ENCODE results near the gene BCL2L12. TPM values are rescaled to one million over a fixed set of nuclear protein-coding genes. Genes with fewer than 3 reads are reported as not detected.
A peak's percentile ranks its signal among the peaks of the same experiment; 100 is the strongest.

The BCL2L12 gene
- total and polyA plus RNA-seq, 10 donors = 7.8 to 36.7 (median 21.7) TPM

- H3K27ac ChIP-seq = peak overlapping the region in 5 of 8 donors; percentile 73 to 83 (median 81)
- H3K4me1 ChIP-seq = peaks cover 20 to 81% (median 46%) of the 10 kb centered on the region in 6 donors
- TF ChIP-seq POLR2A (IDR thresholded peaks at IDR 0.05) = no peak
- TF ChIP-seq, protein P1, sequence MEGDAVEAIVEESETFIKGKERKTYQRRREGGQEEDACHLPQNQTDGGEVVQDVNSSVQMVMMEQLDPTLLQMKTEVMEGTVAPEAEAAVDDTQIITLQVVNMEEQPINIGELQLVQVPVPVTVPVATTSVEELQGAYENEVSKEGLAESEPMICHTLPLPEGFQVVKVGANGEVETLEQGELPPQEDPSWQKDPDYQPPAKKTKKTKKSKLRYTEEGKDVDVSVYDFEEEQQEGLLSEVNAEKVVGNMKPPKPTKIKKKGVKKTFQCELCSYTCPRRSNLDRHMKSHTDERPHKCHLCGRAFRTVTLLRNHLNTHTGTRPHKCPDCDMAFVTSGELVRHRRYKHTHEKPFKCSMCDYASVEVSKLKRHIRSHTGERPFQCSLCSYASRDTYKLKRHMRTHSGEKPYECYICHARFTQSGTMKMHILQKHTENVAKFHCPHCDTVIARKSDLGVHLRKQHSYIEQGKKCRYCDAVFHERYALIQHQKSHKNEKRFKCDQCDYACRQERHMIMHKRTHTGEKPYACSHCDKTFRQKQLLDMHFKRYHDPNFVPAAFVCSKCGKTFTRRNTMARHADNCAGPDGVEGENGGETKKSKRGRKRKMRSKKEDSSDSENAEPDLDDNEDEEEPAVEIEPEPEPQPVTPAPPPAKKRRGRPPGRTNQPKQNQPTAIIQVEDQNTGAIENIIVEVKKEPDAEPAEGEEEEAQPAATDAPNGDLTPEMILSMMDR (IDR thresholded peaks at IDR 0.05 in 8 of 11, conservative IDR thresholded peaks at IDR 0.05 in 3 of 11) = peak in 10 of 11 experiments; percentile 3 to 59 (median 35)
- TF ChIP-seq POLR2AphosphoS5 (IDR thresholded peaks at IDR 0.05) = peak in 2 of 3 donors; percentile 34 to 58
- peaks cover 0 to 4% (median 0%) of the 10 kb centered on the region in 7 donors for H3K27me3 ChIP-seq (replicated peaks in 1 of 7)
- H3K36me3 ChIP-seq = peaks cover 4 to 96% (median 61%) of the 10 kb centered on the region in 6 donors
- no peaks in the 10 kb centered on the region for H3K9me3 ChIP-seq
- no peak for DNase-seq
- H3K4me3 ChIP-seq = no peak overlapping the region
- intact Hi-C loops (cut with DNase I; ENCODE audit: low total_unique reads) = no loop called here
- WGBS, 5 donors = 75 to 85% (median 85%) methylated on average over 30 to 35 of the region's 35 CpGs
Measured at GRCh38 chr19:49684251-49684982, 18.7 kb downstream of the BCL2L12 start.

DNA sequence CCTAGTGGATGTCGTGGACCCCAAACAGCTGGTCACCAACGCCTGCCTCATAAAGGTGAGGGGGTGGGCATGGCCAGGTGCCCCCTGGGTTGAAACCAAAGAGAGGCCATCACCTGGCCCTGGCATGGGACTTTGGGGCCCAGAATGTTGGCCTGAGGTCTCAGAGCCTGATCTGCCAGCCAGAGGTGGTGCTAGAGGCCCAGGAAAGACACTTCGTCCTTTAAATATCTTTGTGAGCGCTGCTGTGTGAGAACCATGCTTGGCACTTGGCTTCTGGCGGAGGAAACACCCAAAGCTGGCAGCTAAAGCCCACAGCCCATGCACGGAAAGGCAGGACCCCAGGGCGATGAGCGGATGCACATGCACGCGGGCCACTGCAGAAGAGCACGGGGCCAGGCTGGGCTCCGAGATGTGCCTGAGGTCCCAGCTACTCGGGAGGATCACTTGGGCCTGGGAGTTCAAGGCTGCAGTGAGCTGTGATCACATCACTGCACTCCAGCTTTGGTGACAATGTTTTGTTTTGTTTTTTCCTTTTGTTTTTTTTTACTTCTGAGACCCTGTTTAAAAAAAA lies 19.3 kb downstream of the BCL2L12 start:
- H3K4me3 ChIP-seq = no peak overlapping the region
- no peak for DNase-seq
- intact Hi-C loops (cut with DNase I; ENCODE audit: low total_unique reads) = no loop called here
- peaks cover 4 to 90% (median 61%) of the 10 kb centered on the region in 6 donors for H3K36me3 ChIP-seq
- 71 to 86% (median 83%) methylated on average over 11 to 13 of the region's 13 CpGs for WGBS, 5 donors
- H3K4me1 ChIP-seq = peaks cover 19 to 81% (median 46%) of the 10 kb centered on the region in 6 donors
- peak in 2 of 3 donors; percentile 19 to 65 for TF ChIP-seq POLR2AphosphoS5 (IDR thresholded peaks at IDR 0.05)
- TF ChIP-seq POLR2A (IDR thresholded peaks at IDR 0.05) = no peak
- TF ChIP-seq, protein P1 (IDR thresholded peaks at IDR 0.05 in 8 of 11, conservative IDR thresholded peaks at IDR 0.05 in 3 of 11) = no peak
- H3K27ac ChIP-seq = peak overlapping the region in 7 of 8 donors; percentile 9 to 83 (median 79)
- H3K27me3 ChIP-seq (replicated peaks in 1 of 7) = peaks cover 0 to 11% (median 6%) of the 10 kb centered on the region in 7 donors
- H3K9me3 ChIP-seq = no peaks in the 10 kb centered on the region

GRCh38 chr19:49685845-49686332 lies 20.2 kb downstream of the BCL2L12 start:
- H3K4me1 ChIP-seq = peaks cover 17 to 81% (median 45%) of the 10 kb centered on the region in 6 donors
- H3K36me3 ChIP-seq = peaks cover 4 to 82% (median 61%) of the 10 kb centered on the region in 6 donors
- 59 to 76% (median 72%) methylated on average over 19 to 23 of the region's 23 CpGs for WGBS, 5 donors
- DNase-seq = peak; percentile 84
- no peaks in the 10 kb centered on the region for H3K9me3 ChIP-seq
- TF ChIP-seq, protein P1 (IDR thresholded peaks at IDR 0.05 in 8 of 11, conservative IDR thresholded peaks at IDR 0.05 in 3 of 11) = no peak
- TF ChIP-seq POLR2AphosphoS5 (IDR thresholded peaks at IDR 0.05) = peak; percentile 67 to 83 (median 80)
- no peak for TF ChIP-seq POLR2A (IDR thresholded peaks at IDR 0.05)
- H3K27me3 ChIP-seq (replicated peaks in 1 of 7) = peaks cover 0 to 19% (median 13%) of the 10 kb centered on the region in 7 donors
- intact Hi-C loops (cut with DNase I; ENCODE audit: low total_unique reads) = no loop called here
- H3K27ac ChIP-seq = peak overlapping the region in 7 of 8 donors; percentile 9 to 83 (median 79)
- peak overlapping the region in 2 of 8 donors; percentile 2 to 72 for H3K4me3 ChIP-seq

Data from spleen (tissue), 11 donors.